ENCODE data around the gene IKZF1. TPM values are rescaled to one million over a fixed set of nuclear protein-coding genes. Genes with fewer than 3 reads are reported as not detected.

Gene IKZF1
- total and polyA plus RNA-seq, 9 of the 15 experiments (the other 6 are each of a cell fraction or from before 2014, with no cell fraction given) = 12.6 to 85.3 (median 44.7) TPM

DNA sequence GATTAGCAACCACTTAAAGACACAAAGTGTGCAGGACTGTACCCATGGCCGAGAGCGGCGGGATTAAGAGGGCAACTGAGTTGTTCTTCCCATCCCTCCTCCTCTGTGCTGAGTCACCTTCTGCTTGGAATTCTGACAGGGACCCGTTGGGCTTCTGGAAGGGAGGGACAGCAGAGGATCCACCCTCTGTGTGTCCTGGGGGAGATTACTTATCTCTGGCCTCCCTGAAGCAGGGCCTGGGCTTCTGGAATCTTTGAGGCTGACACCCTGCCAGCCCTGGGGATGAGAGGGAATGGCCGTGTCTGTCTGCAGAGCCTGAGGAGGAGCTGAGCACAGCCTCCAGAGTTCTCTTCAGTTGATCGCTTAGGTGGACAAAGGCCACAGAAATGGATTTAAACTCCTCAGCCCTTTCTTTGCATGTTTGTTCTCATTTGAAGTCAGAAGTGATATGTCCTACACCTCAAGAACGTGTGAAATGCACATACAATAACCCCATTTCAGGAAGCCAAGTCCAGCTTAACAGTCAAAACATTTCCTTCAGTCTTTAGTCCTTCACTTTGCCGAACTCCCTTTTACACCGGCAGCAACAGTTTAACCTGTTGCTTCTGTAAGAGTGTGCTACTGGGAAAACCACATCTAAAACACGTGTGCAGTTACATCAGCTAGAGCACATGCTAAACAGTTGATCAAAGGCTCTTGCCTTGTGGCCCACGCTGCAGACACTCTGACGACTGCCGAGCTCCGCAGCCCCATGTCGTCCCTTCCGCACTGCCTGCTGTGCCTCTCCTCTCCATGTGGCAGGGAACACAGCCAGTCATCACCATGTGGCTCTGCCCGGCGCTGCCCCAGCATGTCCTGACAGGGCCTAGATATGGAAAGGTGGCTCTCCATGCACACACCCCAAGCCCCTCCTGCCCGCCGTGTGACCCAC lies 55.7 kb downstream of the IKZF1 start (continued):
- TF ChIP-seq, protein P1, sequence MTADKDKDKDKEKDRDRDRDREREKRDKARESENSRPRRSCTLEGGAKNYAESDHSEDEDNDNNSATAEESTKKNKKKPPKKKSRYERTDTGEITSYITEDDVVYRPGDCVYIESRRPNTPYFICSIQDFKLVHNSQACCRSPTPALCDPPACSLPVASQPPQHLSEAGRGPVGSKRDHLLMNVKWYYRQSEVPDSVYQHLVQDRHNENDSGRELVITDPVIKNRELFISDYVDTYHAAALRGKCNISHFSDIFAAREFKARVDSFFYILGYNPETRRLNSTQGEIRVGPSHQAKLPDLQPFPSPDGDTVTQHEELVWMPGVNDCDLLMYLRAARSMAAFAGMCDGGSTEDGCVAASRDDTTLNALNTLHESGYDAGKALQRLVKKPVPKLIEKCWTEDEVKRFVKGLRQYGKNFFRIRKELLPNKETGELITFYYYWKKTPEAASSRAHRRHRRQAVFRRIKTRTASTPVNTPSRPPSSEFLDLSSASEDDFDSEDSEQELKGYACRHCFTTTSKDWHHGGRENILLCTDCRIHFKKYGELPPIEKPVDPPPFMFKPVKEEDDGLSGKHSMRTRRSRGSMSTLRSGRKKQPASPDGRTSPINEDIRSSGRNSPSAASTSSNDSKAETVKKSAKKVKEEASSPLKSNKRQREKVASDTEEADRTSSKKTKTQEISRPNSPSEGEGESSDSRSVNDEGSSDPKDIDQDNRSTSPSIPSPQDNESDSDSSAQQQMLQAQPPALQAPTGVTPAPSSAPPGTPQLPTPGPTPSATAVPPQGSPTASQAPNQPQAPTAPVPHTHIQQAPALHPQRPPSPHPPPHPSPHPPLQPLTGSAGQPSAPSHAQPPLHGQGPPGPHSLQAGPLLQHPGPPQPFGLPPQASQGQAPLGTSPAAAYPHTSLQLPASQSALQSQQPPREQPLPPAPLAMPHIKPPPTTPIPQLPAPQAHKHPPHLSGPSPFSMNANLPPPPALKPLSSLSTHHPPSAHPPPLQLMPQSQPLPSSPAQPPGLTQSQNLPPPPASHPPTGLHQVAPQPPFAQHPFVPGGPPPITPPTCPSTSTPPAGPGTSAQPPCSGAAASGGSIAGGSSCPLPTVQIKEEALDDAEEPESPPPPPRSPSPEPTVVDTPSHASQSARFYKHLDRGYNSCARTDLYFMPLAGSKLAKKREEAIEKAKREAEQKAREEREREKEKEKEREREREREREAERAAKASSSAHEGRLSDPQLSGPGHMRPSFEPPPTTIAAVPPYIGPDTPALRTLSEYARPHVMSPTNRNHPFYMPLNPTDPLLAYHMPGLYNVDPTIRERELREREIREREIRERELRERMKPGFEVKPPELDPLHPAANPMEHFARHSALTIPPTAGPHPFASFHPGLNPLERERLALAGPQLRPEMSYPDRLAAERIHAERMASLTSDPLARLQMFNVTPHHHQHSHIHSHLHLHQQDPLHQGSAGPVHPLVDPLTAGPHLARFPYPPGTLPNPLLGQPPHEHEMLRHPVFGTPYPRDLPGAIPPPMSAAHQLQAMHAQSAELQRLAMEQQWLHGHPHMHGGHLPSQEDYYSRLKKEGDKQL (CRISPR knock-in tag; IDR thresholded peaks at IDR 0.05; ENCODE audit: borderline replicate concordance) = no peak
- no peak for TF ChIP-seq CBX5 (IDR thresholded peaks at IDR 0.05; ENCODE audit: borderline replicate concordance, low read depth)
- peak; percentile 28 to 44; a peak in 2 of 4 replicates for TF ChIP-seq MAZ (CRISPR knock-in tag; conservative IDR thresholded peaks at IDR 0.05 in 1 of 2, IDR thresholded peaks at IDR 0.05 in 1 of 2)
- TF ChIP-seq RFX5 (IDR thresholded peaks at IDR 0.05; ENCODE audit: low read depth, low read length) = no peak
- no peak for TF ChIP-seq SIN3B (IDR thresholded peaks at IDR 0.05; ENCODE audit: low read depth)
- TF ChIP-seq, protein P2, sequence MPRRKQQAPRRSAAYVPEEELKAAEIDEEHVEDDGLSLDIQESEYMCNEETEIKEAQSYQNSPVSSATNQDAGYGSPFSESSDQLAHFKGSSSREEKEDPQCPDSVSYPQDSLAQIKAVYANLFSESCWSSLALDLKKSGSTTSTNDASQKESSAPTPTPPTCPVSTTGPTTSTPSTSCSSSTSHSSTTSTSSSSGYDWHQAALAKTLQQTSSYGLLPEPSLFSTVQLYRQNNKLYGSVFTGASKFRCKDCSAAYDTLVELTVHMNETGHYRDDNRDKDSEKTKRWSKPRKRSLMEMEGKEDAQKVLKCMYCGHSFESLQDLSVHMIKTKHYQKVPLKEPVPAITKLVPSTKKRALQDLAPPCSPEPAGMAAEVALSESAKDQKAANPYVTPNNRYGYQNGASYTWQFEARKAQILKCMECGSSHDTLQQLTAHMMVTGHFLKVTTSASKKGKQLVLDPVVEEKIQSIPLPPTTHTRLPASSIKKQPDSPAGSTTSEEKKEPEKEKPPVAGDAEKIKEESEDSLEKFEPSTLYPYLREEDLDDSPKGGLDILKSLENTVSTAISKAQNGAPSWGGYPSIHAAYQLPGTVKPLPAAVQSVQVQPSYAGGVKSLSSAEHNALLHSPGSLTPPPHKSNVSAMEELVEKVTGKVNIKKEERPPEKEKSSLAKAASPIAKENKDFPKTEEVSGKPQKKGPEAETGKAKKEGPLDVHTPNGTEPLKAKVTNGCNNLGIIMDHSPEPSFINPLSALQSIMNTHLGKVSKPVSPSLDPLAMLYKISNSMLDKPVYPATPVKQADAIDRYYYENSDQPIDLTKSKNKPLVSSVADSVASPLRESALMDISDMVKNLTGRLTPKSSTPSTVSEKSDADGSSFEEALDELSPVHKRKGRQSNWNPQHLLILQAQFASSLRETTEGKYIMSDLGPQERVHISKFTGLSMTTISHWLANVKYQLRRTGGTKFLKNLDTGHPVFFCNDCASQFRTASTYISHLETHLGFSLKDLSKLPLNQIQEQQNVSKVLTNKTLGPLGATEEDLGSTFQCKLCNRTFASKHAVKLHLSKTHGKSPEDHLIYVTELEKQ (CRISPR knock-in tag; IDR thresholded peaks at IDR 0.05) = no peak
- TF ChIP-seq, protein P3, sequence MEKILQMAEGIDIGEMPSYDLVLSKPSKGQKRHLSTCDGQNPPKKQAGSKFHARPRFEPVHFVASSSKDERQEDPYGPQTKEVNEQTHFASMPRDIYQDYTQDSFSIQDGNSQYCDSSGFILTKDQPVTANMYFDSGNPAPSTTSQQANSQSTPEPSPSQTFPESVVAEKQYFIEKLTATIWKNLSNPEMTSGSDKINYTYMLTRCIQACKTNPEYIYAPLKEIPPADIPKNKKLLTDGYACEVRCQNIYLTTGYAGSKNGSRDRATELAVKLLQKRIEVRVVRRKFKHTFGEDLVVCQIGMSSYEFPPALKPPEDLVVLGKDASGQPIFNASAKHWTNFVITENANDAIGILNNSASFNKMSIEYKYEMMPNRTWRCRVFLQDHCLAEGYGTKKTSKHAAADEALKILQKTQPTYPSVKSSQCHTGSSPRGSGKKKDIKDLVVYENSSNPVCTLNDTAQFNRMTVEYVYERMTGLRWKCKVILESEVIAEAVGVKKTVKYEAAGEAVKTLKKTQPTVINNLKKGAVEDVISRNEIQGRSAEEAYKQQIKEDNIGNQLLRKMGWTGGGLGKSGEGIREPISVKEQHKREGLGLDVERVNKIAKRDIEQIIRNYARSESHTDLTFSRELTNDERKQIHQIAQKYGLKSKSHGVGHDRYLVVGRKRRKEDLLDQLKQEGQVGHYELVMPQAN (IDR thresholded peaks at IDR 0.05; ENCODE audit: borderline replicate concordance) = no peak
- TF ChIP-seq FOSL1 (tag; conservative IDR thresholded peaks at IDR 0.05) = peak; percentile 55
- no peak for TF ChIP-seq LCOR (CRISPR knock-in tag; IDR thresholded peaks at IDR 0.05)
- 0 out of 2 replicates have a peak, but pooled peaks have one; percentile 6 for TF ChIP-seq ILK (tag; IDR thresholded peaks at IDR 0.05; ENCODE audit: borderline replicate concordance, low read depth)
- TF ChIP-seq CHD4 (IDR thresholded peaks at IDR 0.05; ENCODE audit: insufficient read depth, insufficient replicate concordance, low read depth, low read length, poor library complexity, severe bottlenecking) = no peak
- no peak for TF ChIP-seq ZNF282 (CRISPR knock-in tag; IDR thresholded peaks at IDR 0.05)
